GM23338 (cell line): ENCODE results near the gene SKP1. TPM values are rescaled to one million over a fixed set of nuclear protein-coding genes. Genes with fewer than 3 reads are reported as not detected.

Source experiments
- ATAC-seq: fragments of 200-7000 bp; cut with Tn5 transposase; 3 replicates; pipeline ENCODE4 v1.9.1; 2020
- DNase-seq: peaks from one replicate; pipeline ENCODE4 v3.0.0-alpha.2; 2015; ENCODE audit warnings: low spot score
- H2AFZ ChIP-seq: fragments of 200-600 bp; sonication (generic); 2 replicates; pipeline ENCODE4 v1.8.0; 2016; ENCODE audit warnings: antibody characterized with exemption, mild to moderate bottlenecking, moderate library complexity
- H3F3A ChIP-seq: fragments of 200-600 bp; sonication (generic); replicated peaks from 2 replicates; pipeline ENCODE4 v1.8.0; 2017; ENCODE audit warnings: antibody characterized with exemption, mixed run types, low read depth
- H3K27ac ChIP-seq: fragments of 200-600 bp; sonication (generic); 2 replicates; pipeline ENCODE4 v1.6.1; 2016; ENCODE audit warnings: low read depth
- H3K27me3 ChIP-seq: fragments of 200-600 bp; sonication (generic); 2 replicates; pipeline ENCODE4 v1.8.0; 2016; ENCODE audit warnings: mild to moderate bottlenecking, mixed run types, moderate library complexity; ENCODE audit not compliant: insufficient read depth
- H3K36me3 ChIP-seq: fragments of 200-600 bp; sonication (generic); 2 replicates; pipeline ENCODE4 v1.8.0; 2016; ENCODE audit warnings: mild to moderate bottlenecking; ENCODE audit not compliant: insufficient read depth
- H3K4me1 ChIP-seq: fragments of 200-600 bp; sonication (generic); 2 replicates; pipeline ENCODE4 v1.8.0; 2016; ENCODE audit warnings: mild to moderate bottlenecking, moderate library complexity; ENCODE audit not compliant: insufficient read depth
- H3K4me2 ChIP-seq: fragments of 200-600 bp; sonication (generic); 2 replicates; pipeline ENCODE4 v1.7.1; 2017; ENCODE audit warnings: mixed run types
- H3K4me3 ChIP-seq: fragments of 200-600 bp; sonication (generic); 2 replicates; pipeline ENCODE4 v1.6.1; 2016; ENCODE audit warnings: mixed run types
- H3K79me2 ChIP-seq: fragments of 200-600 bp; sonication (generic); replicated peaks from 2 replicates; pipeline ENCODE4 v1.8.0; 2017; ENCODE audit warnings: mild to moderate bottlenecking; ENCODE audit not compliant: insufficient read depth
- H3K9me2 ChIP-seq: fragments of 200-600 bp; sonication (generic); 2 replicates; pipeline ENCODE4 v1.8.0; 2017; ENCODE audit not compliant: insufficient read depth
- H4K20me1 ChIP-seq: fragments of 200-600 bp; sonication (generic); replicated peaks from 2 replicates; pipeline ENCODE4 v1.8.0; 2017; ENCODE audit warnings: mild to moderate bottlenecking; ENCODE audit not compliant: insufficient read depth
- H3K27ac Mint-ChIP-seq: 2 replicates; pipeline ENCODE4 v1.8.0; 2020; ENCODE audit warnings: inconsistent platforms, mild to moderate bottlenecking, moderate library complexity, mixed read lengths
- H3K27me3 Mint-ChIP-seq: 3 replicates; pipeline ENCODE4 v1.8.0; 2022; ENCODE audit warnings: low read depth, mild to moderate bottlenecking, moderate library complexity, mixed read lengths, inconsistent platforms; ENCODE audit not compliant: insufficient read depth, poor library complexity
- H3K36me3 Mint-ChIP-seq: 3 replicates; pipeline ENCODE4 v1.8.0; 2021; ENCODE audit warnings: low read depth, mild to moderate bottlenecking, inconsistent platforms, moderate library complexity, mixed read lengths
- H3K4me1 Mint-ChIP-seq: 3 replicates; pipeline ENCODE4 v1.8.0; 2020; ENCODE audit warnings: mild to moderate bottlenecking, inconsistent platforms, mixed read lengths
- H3K4me3 Mint-ChIP-seq: 3 replicates; pipeline ENCODE4 v1.8.0; 2021; ENCODE audit warnings: moderate library complexity, mild to moderate bottlenecking, inconsistent platforms, mixed read lengths
- H3K9me3 Mint-ChIP-seq: 3 replicates; pipeline ENCODE4 v1.8.0; 2020; ENCODE audit warnings: moderate library complexity, mild to moderate bottlenecking, inconsistent platforms, mixed read lengths
- CREB1 ChIP-seq: fragments of 250-450 bp; sonication (Bioruptor Pico); IDR thresholded peaks from 2 replicates; pipeline ENCODE4 v1.5.0; 2020; ENCODE audit warnings: low read depth, mild to moderate bottlenecking, moderate library complexity
- EZH2 ChIP-seq: fragments of 200-600 bp; sonication (generic); IDR thresholded peaks from one replicate; pipeline ENCODE4 v1.8.0; 2017; ENCODE audit warnings: antibody characterized with exemption, mild to moderate bottlenecking, low read depth; ENCODE audit not compliant: unreplicated experiment
- EZH2phosphoT487 ChIP-seq: fragments of 200-600 bp; sonication (generic); IDR thresholded peaks from one replicate; pipeline ENCODE4 v1.8.1; 2018; ENCODE audit warnings: antibody characterized with exemption; ENCODE audit not compliant: unreplicated experiment
- JUNB ChIP-seq: IDR thresholded peaks from one replicate; pipeline ENCODE4 v1.6.1; 2016; ENCODE audit warnings: antibody characterized with exemption; ENCODE audit not compliant: unreplicated experiment
- NANOG ChIP-seq: IDR thresholded peaks from 2 replicates; pipeline ENCODE4 v1.6.1; 2016; ENCODE audit warnings: antibody characterized with exemption, borderline replicate concordance
- POLR2AphosphoS5 ChIP-seq: IDR thresholded peaks from 2 replicates; pipeline ENCODE4 v1.6.1; 2016; ENCODE audit warnings: antibody characterized with exemption, low read depth
- STAT1 ChIP-seq: IDR thresholded peaks from one replicate; pipeline ENCODE4 v1.6.1; 2016; ENCODE audit warnings: antibody characterized with exemption; ENCODE audit not compliant: unreplicated experiment
- ZNF114 ChIP-seq: fragments of 250-450 bp; sonication (Bioruptor Pico); IDR thresholded peaks from 2 replicates; pipeline ENCODE4 v1.5.0; 2020; ENCODE audit warnings: mild to moderate bottlenecking, moderate library complexity
- polyA plus RNA-seq: library from polyadenylated mRNA; unstranded; fragments of >200 nt; fragmentation: Nextera tagmentation; extraction: Ambion mirVana; gene quantifications from 2 replicates; pipeline ENCODE4 v1.2.1, GENCODE V29; 2016
- total RNA-seq: library from RNA; depleted of rRNA; stranded (reverse); fragments of >200 nt; shearing (Covaris generic); gene quantifications from 2 replicates; pipeline ENCODE4 v1.2.3, GENCODE V29; 2014
- TF ChIP-seq, protein P1 (sequence below), 2 experiments: fragments of 200-600 bp in 1 of 2; sonication (generic) in 1 of 2; conservative IDR thresholded peaks; 2 replicates each; pipeline versions ENCODE4 v1.5.1 to v1.6.1; 2016 to 2017; ENCODE audit warnings: antibody characterized with exemption in 2 of 2, low read depth in 2 of 2, mild to moderate bottlenecking in 2 of 2, moderate library complexity in 1 of 2
- TF ChIP-seq, protein P2 (sequence below): fragments of 250-450 bp; sonication (Bioruptor Pico); IDR thresholded peaks from 2 replicates; pipeline ENCODE4 v1.5.0; 2020; ENCODE audit warnings: mild to moderate bottlenecking, moderate library complexity
- TF ChIP-seq, protein P3 (sequence below): IDR thresholded peaks from one replicate; pipeline ENCODE4 v1.6.1; 2018; ENCODE audit warnings: antibody characterized with exemption; ENCODE audit not compliant: unreplicated experiment

Gene SKP1
- total and polyA plus RNA-seq, 2 experiments from 2014 or later = 244 to 440 TPM

DNA sequence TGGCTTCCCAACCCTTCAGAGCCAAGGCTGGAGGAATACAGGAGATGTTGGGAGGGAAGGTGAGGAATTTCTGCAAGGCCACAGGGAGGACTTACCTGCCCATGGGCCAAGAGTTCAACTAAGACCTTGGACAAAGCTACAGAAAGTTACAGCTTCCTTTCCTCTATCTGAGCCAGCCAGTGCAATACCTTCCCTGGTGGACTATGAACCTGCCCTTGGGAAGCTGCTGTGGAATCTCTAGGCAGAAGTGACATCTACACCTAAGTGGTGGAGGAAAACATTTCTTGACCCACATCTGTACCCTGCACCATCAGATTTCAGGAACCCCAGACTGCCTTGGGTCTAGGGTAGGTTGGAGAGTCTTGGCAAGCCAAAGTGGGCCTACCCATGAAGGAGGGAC lies 6.7 kb upstream of the SKP1 start (continued):
- TF ChIP-seq, protein P1, sequence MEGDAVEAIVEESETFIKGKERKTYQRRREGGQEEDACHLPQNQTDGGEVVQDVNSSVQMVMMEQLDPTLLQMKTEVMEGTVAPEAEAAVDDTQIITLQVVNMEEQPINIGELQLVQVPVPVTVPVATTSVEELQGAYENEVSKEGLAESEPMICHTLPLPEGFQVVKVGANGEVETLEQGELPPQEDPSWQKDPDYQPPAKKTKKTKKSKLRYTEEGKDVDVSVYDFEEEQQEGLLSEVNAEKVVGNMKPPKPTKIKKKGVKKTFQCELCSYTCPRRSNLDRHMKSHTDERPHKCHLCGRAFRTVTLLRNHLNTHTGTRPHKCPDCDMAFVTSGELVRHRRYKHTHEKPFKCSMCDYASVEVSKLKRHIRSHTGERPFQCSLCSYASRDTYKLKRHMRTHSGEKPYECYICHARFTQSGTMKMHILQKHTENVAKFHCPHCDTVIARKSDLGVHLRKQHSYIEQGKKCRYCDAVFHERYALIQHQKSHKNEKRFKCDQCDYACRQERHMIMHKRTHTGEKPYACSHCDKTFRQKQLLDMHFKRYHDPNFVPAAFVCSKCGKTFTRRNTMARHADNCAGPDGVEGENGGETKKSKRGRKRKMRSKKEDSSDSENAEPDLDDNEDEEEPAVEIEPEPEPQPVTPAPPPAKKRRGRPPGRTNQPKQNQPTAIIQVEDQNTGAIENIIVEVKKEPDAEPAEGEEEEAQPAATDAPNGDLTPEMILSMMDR (conservative IDR thresholded peaks at IDR 0.05; ENCODE audit: low read depth in 2 of 2) = no peak
- TF ChIP-seq EZH2phosphoT487 = no peak
- no peak for TF ChIP-seq EZH2
- TF ChIP-seq, protein P2, sequence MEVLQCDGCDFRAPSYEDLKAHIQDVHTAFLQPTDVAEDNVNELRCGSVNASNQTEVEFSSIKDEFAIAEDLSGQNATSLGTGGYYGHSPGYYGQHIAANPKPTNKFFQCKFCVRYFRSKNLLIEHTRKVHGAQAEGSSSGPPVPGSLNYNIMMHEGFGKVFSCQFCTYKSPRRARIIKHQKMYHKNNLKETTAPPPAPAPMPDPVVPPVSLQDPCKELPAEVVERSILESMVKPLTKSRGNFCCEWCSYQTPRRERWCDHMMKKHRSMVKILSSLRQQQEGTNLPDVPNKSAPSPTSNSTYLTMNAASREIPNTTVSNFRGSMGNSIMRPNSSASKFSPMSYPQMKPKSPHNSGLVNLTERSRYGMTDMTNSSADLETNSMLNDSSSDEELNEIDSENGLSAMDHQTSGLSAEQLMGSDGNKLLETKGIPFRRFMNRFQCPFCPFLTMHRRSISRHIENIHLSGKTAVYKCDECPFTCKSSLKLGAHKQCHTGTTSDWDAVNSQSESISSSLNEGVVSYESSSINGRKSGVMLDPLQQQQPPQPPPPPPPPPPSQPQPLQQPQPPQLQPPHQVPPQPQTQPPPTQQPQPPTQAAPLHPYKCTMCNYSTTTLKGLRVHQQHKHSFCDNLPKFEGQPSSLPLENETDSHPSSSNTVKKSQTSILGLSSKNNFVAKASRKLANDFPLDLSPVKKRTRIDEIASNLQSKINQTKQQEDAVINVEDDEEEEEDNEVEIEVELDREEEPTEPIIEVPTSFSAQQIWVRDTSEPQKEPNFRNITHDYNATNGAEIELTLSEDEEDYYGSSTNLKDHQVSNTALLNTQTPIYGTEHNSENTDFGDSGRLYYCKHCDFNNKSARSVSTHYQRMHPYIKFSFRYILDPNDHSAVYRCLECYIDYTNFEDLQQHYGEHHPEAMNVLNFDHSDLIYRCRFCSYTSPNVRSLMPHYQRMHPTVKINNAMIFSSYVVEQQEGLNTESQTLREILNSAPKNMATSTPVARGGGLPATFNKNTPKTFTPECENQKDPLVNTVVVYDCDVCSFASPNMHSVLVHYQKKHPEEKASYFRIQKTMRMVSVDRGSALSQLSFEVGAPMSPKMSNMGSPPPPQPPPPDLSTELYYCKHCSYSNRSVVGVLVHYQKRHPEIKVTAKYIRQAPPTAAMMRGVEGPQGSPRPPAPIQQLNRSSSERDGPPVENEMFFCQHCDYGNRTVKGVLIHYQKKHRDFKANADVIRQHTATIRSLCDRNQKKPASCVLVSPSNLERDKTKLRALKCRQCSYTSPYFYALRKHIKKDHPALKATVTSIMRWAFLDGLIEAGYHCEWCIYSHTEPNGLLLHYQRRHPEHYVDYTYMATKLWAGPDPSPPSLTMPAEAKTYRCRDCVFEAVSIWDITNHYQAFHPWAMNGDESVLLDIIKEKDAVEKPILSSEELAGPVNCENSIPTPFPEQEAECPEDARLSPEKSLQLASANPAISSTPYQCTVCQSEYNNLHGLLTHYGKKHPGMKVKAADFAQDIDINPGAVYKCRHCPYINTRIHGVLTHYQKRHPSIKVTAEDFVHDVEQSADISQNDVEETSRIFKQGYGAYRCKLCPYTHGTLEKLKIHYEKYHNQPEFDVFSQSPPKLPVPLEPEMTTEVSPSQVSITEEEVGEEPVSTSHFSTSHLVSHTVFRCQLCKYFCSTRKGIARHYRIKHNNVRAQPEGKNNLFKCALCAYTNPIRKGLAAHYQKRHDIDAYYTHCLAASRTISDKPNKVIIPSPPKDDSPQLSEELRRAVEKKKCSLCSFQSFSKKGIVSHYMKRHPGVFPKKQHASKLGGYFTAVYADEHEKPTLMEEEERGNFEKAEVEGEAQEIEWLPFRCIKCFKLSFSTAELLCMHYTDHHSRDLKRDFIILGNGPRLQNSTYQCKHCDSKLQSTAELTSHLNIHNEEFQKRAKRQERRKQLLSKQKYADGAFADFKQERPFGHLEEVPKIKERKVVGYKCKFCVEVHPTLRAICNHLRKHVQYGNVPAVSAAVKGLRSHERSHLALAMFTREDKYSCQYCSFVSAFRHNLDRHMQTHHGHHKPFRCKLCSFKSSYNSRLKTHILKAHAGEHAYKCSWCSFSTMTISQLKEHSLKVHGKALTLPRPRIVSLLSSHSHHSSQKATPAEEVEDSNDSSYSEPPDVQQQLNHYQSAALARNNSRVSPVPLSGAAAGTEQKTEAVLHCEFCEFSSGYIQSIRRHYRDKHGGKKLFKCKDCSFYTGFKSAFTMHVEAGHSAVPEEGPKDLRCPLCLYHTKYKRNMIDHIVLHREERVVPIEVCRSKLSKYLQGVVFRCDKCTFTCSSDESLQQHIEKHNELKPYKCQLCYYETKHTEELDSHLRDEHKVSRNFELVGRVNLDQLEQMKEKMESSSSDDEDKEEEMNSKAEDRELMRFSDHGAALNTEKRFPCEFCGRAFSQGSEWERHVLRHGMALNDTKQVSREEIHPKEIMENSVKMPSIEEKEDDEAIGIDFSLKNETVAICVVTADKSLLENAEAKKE (CRISPR knock-in tag) = no peak
- no peak for TF ChIP-seq ZNF114 (CRISPR knock-in tag)

DNA sequence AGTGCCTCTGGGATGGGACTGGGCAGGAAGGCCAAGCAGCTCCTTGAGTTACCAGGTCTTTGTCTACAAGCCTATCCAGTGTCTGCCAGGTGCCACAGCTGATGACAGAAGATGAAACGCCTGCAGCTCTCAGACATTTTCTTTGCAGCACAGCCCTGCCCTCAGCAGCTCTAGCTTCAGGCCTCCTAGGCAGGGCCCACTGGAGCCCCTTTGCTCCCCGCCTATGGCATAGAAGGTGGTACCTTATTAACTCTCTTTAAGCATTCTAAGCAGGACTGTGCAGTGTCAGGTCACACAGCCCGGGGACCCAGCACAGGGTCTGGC lies 1.3 kb upstream of the SKP1 start:
- Histone ChIP-seq H3K4me2 (peak overlapping the region; percentile 80), H2AFZ (no peak overlapping the region), H3K27me3 (no peaks in the 10 kb centered on the region), H3F3A (0 out of 2 replicates have a peak, but pooled peaks cover 4% of the 10 kb centered on the region), H4K20me1 (peaks cover 16% of the 10 kb centered on the region), H3K4me3 (peak overlapping the region; percentile 81), H3K4me1 (peaks cover 20% of the 10 kb centered on the region), H3K36me3 (peaks cover 9% of the 10 kb centered on the region; the same call in 1 of the 2 replicates), H3K9me2 (no peaks in the 10 kb centered on the region), H3K27ac (peak overlapping the region; percentile 98), H3K79me2 (peaks cover 34% of the 10 kb centered on the region)
- H3K27ac Mint-ChIP-seq = no peak overlapping the region
- ATAC-seq (no peak), DNase-seq (no peak)
- no peaks in the 10 kb centered on the region for H3K9me3 Mint-ChIP-seq
- peaks cover 7% of the 10 kb centered on the region for H3K27me3 Mint-ChIP-seq
- H3K36me3 Mint-ChIP-seq = peaks cover 8% of the 10 kb centered on the region
- peak overlapping the region; percentile 98 for H3K4me3 Mint-ChIP-seq
- peaks cover 13% of the 10 kb centered on the region; the same call in 2 of the 3 replicates for H3K4me1 Mint-ChIP-seq
- TF ChIP-seq EZH2phosphoT487 (no peak), CREB1 (CRISPR knock-in tag) (no peak), STAT1 (no peak), JUNB (no peak), ZNF114 (CRISPR knock-in tag) (no peak), POLR2AphosphoS5 (no peak), EZH2 (no peak), NANOG (no peak)
- TF ChIP-seq, protein P1 (conservative IDR thresholded peaks at IDR 0.05; ENCODE audit: low read depth in 2 of 2) = no peak
- TF ChIP-seq, protein P3, sequence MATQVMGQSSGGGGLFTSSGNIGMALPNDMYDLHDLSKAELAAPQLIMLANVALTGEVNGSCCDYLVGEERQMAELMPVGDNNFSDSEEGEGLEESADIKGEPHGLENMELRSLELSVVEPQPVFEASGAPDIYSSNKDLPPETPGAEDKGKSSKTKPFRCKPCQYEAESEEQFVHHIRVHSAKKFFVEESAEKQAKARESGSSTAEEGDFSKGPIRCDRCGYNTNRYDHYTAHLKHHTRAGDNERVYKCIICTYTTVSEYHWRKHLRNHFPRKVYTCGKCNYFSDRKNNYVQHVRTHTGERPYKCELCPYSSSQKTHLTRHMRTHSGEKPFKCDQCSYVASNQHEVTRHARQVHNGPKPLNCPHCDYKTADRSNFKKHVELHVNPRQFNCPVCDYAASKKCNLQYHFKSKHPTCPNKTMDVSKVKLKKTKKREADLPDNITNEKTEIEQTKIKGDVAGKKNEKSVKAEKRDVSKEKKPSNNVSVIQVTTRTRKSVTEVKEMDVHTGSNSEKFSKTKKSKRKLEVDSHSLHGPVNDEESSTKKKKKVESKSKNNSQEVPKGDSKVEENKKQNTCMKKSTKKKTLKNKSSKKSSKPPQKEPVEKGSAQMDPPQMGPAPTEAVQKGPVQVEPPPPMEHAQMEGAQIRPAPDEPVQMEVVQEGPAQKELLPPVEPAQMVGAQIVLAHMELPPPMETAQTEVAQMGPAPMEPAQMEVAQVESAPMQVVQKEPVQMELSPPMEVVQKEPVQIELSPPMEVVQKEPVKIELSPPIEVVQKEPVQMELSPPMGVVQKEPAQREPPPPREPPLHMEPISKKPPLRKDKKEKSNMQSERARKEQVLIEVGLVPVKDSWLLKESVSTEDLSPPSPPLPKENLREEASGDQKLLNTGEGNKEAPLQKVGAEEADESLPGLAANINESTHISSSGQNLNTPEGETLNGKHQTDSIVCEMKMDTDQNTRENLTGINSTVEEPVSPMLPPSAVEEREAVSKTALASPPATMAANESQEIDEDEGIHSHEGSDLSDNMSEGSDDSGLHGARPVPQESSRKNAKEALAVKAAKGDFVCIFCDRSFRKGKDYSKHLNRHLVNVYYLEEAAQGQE = no peak
